ENCODE results near the gene NFKBIB.

The NFKBIB gene

DNA sequence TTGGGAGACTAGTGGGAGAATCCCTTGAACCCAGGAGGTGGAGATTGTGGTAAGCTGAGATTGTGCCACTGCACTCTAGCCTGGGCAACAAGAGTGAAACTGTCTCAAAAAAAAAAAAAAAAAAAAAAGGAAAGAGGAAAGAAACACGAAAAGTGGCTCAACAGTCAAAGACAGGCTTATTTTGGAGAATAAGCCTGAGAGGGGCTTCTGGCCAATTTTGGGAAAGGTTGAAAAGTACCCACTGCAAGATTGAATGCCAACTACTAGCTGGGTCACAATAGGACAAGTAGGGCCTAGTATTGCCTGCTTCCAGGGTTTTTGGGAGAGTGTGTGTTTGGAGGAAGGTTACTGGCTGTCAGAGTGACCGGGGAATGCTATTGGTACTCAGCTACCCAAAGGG is 58.5 kb downstream of the NFKBIB start:
- DNase-seq (ENCODE audit: low read depth, low spot score), result no peak
